ENCODE data around the gene ADAM21. TPM values are rescaled to one million over a fixed set of nuclear protein-coding genes. Genes with fewer than 3 reads are reported as not detected.
"Not testable (repeated sequence)": the region's sequence is repeated elsewhere in the genome, so short reads cannot be mapped to it uniquely, and the experiment has no call there.

Gene ADAM21
- not detected for total RNA-seq

GRCh38 chr14:70451874-70452273, at the start of gene ADAM21:
ADAM21 (plus strand) TSS chr14:70452174; CDS start chr14:70457500, 5,326 bp downstream.
- Mint-ChIP-seq H3K27ac (no peak within 1 kb of the TSS), H3K9me3 (no peaks in the 10 kb centered on the region), H3K27me3 (no peaks in the 10 kb centered on the region), H3K36me3 (ENCODE audit: low read depth) (no peaks in the 10 kb centered on the region), H3K4me1 (no peaks in the 10 kb centered on the region), H3K4me3 (no peak within 1 kb of the TSS)
- ChIA-PET CTCF (no interaction called here), POLR2A (no interaction called here)
- no peak for DNase-seq

GRCh38 chr14:70403335-70403734, 48.6 kb upstream of the ADAM21 start:
- DNase-seq; POLR2A ChIA-PET; CTCF ChIA-PET; H3K4me1 Mint-ChIP-seq; H3K9me3 Mint-ChIP-seq; H3K27ac Mint-ChIP-seq; H3K36me3 Mint-ChIP-seq (ENCODE audit: low read depth); H3K27me3 Mint-ChIP-seq; H3K4me3 Mint-ChIP-seq: not testable (repeated sequence)

- H3K36me3 Mint-ChIP-seq (ENCODE audit: low read depth); H3K4me3 Mint-ChIP-seq; H3K27me3 Mint-ChIP-seq; POLR2A ChIA-PET; DNase-seq; H3K9me3 Mint-ChIP-seq; H3K4me1 Mint-ChIP-seq; H3K27ac Mint-ChIP-seq: not testable (repeated sequence)
- CTCF ChIA-PET: interaction anchor here (2.0 kb wide), 1 partner anchor 9 kb away, joined by 5 read pairs; no protein-coding TSS in a partner anchor
These were observed 45.8 kb upstream of the ADAM21 start for GRCh38 chr14:70406216-70406615.

- ChIA-PET POLR2A (no interaction called here), CTCF (interaction anchor here (2.0 kb wide), 1 partner anchor 10 kb away, joined by 5 read pairs; no protein-coding TSS in a partner anchor)
- Mint-ChIP-seq H3K27ac (no peak overlapping the region), H3K9me3 (peaks cover 6% of the 10 kb centered on the region), H3K36me3 (ENCODE audit: low read depth) (peaks cover 9% of the 10 kb centered on the region), H3K4me1 (no peaks in the 10 kb centered on the region), H3K4me3 (no peak overlapping the region), H3K27me3 (no peaks in the 10 kb centered on the region)
- no peak for DNase-seq
These were observed 44.4 kb upstream of the ADAM21 start for GRCh38 chr14:70407621-70408020.

GRCh38 chr14:70415788-70416187, 36.2 kb upstream of the ADAM21 start:
- Mint-ChIP-seq H3K36me3 (ENCODE audit: low read depth) (peaks cover 4% of the 10 kb centered on the region), H3K27me3 (no peaks in the 10 kb centered on the region), H3K4me1 (peaks cover 12% of the 10 kb centered on the region), H3K4me3 (peak overlapping the region; percentile 85), H3K9me3 (no peaks in the 10 kb centered on the region), H3K27ac (no peak overlapping the region)
- CTCF ChIA-PET: no interaction called here
- POLR2A ChIA-PET: no interaction called here
- no peak for DNase-seq

- DNase-seq: no peak
- Mint-ChIP-seq H3K4me3 (peak overlapping the region; percentile 85), H3K36me3 (ENCODE audit: low read depth) (peaks cover 4% of the 10 kb centered on the region), H3K27me3 (no peaks in the 10 kb centered on the region), H3K4me1 (peaks cover 12% of the 10 kb centered on the region), H3K9me3 (no peaks in the 10 kb centered on the region), H3K27ac (peak overlapping the region; percentile 76)
- ChIA-PET POLR2A (no interaction called here), CTCF (no interaction called here)
These were observed 35.6 kb upstream of the ADAM21 start for GRCh38 chr14:70416338-70416724.

- ChIA-PET CTCF (no interaction called here), POLR2A (no interaction called here)
- peaks cover 2% of the 10 kb centered on the region for H3K27me3 Mint-ChIP-seq
- H3K4me3 Mint-ChIP-seq: peak within 1 kb of the TSS; percentile 85
- peaks cover 2% of the 10 kb centered on the region for H3K36me3 Mint-ChIP-seq (ENCODE audit: low read depth)
- peak within 1 kb of the TSS; percentile 76 for H3K27ac Mint-ChIP-seq
- DNase-seq: peak; percentile 65
- H3K9me3 Mint-ChIP-seq: no peaks in the 10 kb centered on the region
- H3K4me1 Mint-ChIP-seq: peaks cover 12% of the 10 kb centered on the region
These were observed 35.1 kb upstream of the ADAM21 start, which contains the start of gene SYNJ2BP for GRCh38 chr14:70416725-70417349. SYNJ2BP (minus strand) TSS chr14:70417090; CDS start chr14:70416963, 127 bp downstream.

GRCh38 chr14:70419270-70419931, 32.6 kb upstream of the ADAM21 start:
- not testable (repeated sequence) for H3K27me3 Mint-ChIP-seq

GRCh38 chr14:70422538-70422937, 29.4 kb upstream of the ADAM21 start:
- Mint-ChIP-seq H3K9me3 (peaks cover 4% of the 10 kb centered on the region), H3K4me1 (no peaks in the 10 kb centered on the region), H3K27ac (no peak overlapping the region), H3K4me3 (no peak overlapping the region), H3K27me3 (peaks cover 4% of the 10 kb centered on the region), H3K36me3 (ENCODE audit: low read depth) (no peaks in the 10 kb centered on the region)
- DNase-seq: no peak
- CTCF ChIA-PET: no interaction called here
- POLR2A ChIA-PET: no interaction called here

More at GRCh38 chr14:70419270-70419931, 32.6 kb upstream of the ADAM21 start:
- H3K27ac Mint-ChIP-seq; H3K4me3 Mint-ChIP-seq; H3K36me3 Mint-ChIP-seq (ENCODE audit: low read depth); DNase-seq; H3K9me3 Mint-ChIP-seq; POLR2A ChIA-PET: not testable (repeated sequence)
- CTCF ChIA-PET: interaction anchor here (0.5 kb wide), 1 partner anchor 634 kb away, joined by 5 read pairs; no protein-coding TSS in a partner anchor
- peaks cover 12% of the 10 kb centered on the region for H3K4me1 Mint-ChIP-seq

- H3K27me3 Mint-ChIP-seq: peaks cover 9% of the 10 kb centered on the region
- peaks cover 4% of the 10 kb centered on the region for H3K9me3 Mint-ChIP-seq
- ChIA-PET CTCF (no interaction called here), POLR2A (no interaction called here)
- H3K27ac Mint-ChIP-seq: no peak overlapping the region
- no peak for DNase-seq
- H3K4me1 Mint-ChIP-seq: no peaks in the 10 kb centered on the region
- H3K36me3 Mint-ChIP-seq (ENCODE audit: low read depth): no peaks in the 10 kb centered on the region
- H3K4me3 Mint-ChIP-seq: no peak overlapping the region
These were observed 26.6 kb upstream of the ADAM21 start for GRCh38 chr14:70425354-70425753.

GRCh38 chr14:70426555-70426954, 25.4 kb upstream of the ADAM21 start:
- H3K27me3 Mint-ChIP-seq; CTCF ChIA-PET; H3K27ac Mint-ChIP-seq; DNase-seq; H3K4me3 Mint-ChIP-seq; H3K4me1 Mint-ChIP-seq; POLR2A ChIA-PET; H3K36me3 Mint-ChIP-seq (ENCODE audit: low read depth): not testable (repeated sequence)
- H3K9me3 Mint-ChIP-seq: peaks cover 11% of the 10 kb centered on the region

- DNase-seq: no peak
- no peak overlapping the region for H3K4me3 Mint-ChIP-seq
- H3K27ac Mint-ChIP-seq: no peak overlapping the region
- H3K27me3 Mint-ChIP-seq: no peaks in the 10 kb centered on the region
- POLR2A ChIA-PET: no interaction called here
- H3K9me3 Mint-ChIP-seq: peaks cover 37% of the 10 kb centered on the region
- no peaks in the 10 kb centered on the region for H3K36me3 Mint-ChIP-seq (ENCODE audit: low read depth)
- CTCF ChIA-PET: no interaction called here
- no peaks in the 10 kb centered on the region for H3K4me1 Mint-ChIP-seq
These were observed 15.1 kb upstream of the ADAM21 start for GRCh38 chr14:70436867-70437266.

GRCh38 chr14:70441641-70442040, 10.3 kb upstream of the ADAM21 start:
- no peak for DNase-seq
- no peaks in the 10 kb centered on the region for H3K4me1 Mint-ChIP-seq
- H3K27me3 Mint-ChIP-seq: no peaks in the 10 kb centered on the region
- H3K4me3 Mint-ChIP-seq: no peak overlapping the region
- H3K36me3 Mint-ChIP-seq (ENCODE audit: low read depth): peaks cover 3% of the 10 kb centered on the region
- H3K9me3 Mint-ChIP-seq: peaks cover 26% of the 10 kb centered on the region
- no peak overlapping the region for H3K27ac Mint-ChIP-seq
- ChIA-PET POLR2A (no interaction called here), CTCF (no interaction called here)

GRCh38 chr14:70442750-70443149, 9.2 kb upstream of the ADAM21 start:
- no peaks in the 10 kb centered on the region for H3K4me1 Mint-ChIP-seq
- H3K36me3 Mint-ChIP-seq (ENCODE audit: low read depth): peaks cover 3% of the 10 kb centered on the region
- no peak overlapping the region for H3K4me3 Mint-ChIP-seq
- ChIA-PET POLR2A (no interaction called here), CTCF (no interaction called here)
- H3K27me3 Mint-ChIP-seq: no peaks in the 10 kb centered on the region
- DNase-seq: no peak
- H3K9me3 Mint-ChIP-seq: peaks cover 22% of the 10 kb centered on the region
- no peak overlapping the region for H3K27ac Mint-ChIP-seq
